Ishikawa (cell line): ENCODE measurements around the gene LCA5.

Experiments used
- CEBPB ChIP-seq: IDR thresholded peaks from 2 replicates; pipeline ENCODE4 v1.6.1; 2012
- CREB1 ChIP-seq: IDR thresholded peaks from 2 replicates; pipeline ENCODE4 v1.6.1; 2012; ENCODE audit warnings: low read depth
- EGR1 ChIP-seq: IDR thresholded peaks from 2 replicates; pipeline ENCODE4 v1.6.1; 2012
- EP300 ChIP-seq: IDR thresholded peaks from 2 replicates; pipeline ENCODE4 v1.6.1; 2012; ENCODE audit warnings: borderline replicate concordance
- FOXM1 ChIP-seq: IDR thresholded peaks from 2 replicates; pipeline ENCODE4 v1.6.1; 2012; ENCODE audit warnings: low read depth, borderline replicate concordance
- MAX ChIP-seq: IDR thresholded peaks from 2 replicates; pipeline ENCODE4 v1.6.1; 2012
- NFIC ChIP-seq: IDR thresholded peaks from 2 replicates; pipeline ENCODE4 v1.6.1; 2012
- RAD21 ChIP-seq: IDR thresholded peaks from 2 replicates; pipeline ENCODE4 v1.6.1; 2012; ENCODE audit warnings: low read depth
- REST ChIP-seq: IDR thresholded peaks from 2 replicates; pipeline ENCODE4 v1.6.1; 2012; ENCODE audit warnings: low read depth, mild to moderate bottlenecking
- TAF1 ChIP-seq: IDR thresholded peaks from 2 replicates; pipeline ENCODE4 v1.6.1; 2012; ENCODE audit warnings: low read depth, mild to moderate bottlenecking
- TCF12 ChIP-seq: IDR thresholded peaks from 2 replicates; pipeline ENCODE4 v1.6.1; 2012; ENCODE audit warnings: low read depth
- TEAD4 ChIP-seq: IDR thresholded peaks from 2 replicates; pipeline ENCODE4 v1.6.1; 2012
- YY1 ChIP-seq: IDR thresholded peaks from 2 replicates; pipeline ENCODE4 v1.6.1; 2012; ENCODE audit warnings: low read depth
- ZBTB7A ChIP-seq: IDR thresholded peaks from 2 replicates; pipeline ENCODE4 v1.6.1; 2012; ENCODE audit warnings: low read depth
- TF ChIP-seq, protein P1 (sequence below): IDR thresholded peaks from 2 replicates; pipeline ENCODE4 v1.6.1; 2012

LCA5 gene

GRCh38 chr6:79515436-79515835 lies 21.8 kb downstream of the LCA5 start:
- TF ChIP-seq REST (no peak), TAF1 (no peak), TCF12 (no peak), RAD21 (no peak), EP300 (no peak), ZBTB7A (no peak), CEBPB (no peak), CREB1 (no peak), EGR1 (no peak), NFIC (no peak), MAX (no peak), YY1 (no peak)
- TF ChIP-seq, protein P1, sequence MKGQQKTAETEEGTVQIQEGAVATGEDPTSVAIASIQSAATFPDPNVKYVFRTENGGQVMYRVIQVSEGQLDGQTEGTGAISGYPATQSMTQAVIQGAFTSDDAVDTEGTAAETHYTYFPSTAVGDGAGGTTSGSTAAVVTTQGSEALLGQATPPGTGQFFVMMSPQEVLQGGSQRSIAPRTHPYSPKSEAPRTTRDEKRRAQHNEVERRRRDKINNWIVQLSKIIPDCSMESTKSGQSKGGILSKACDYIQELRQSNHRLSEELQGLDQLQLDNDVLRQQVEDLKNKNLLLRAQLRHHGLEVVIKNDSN = no peak

DNA sequence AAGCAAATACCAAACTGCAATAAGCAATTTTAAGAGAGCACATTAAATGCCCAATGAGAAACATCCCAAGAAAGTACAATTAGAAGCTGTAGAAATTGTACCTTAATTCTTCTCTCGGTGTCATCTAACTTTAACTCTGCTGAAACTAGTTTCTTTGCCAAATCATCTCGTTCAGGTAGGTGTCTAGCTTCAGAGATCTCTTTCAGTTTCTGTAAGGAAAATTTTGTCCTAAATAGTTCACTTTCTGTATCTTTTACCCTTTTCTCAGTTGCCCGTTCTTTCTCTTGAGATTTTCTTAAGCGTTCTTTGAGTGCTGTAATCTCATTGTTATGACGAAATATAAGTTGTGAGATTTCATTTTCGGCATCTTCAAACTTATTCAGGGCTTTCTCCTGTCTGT lies 24.1 kb downstream of the LCA5 start:
- TF ChIP-seq FOXM1 (no peak), RAD21 (no peak), TEAD4 (no peak), TCF12 (no peak), MAX (no peak), EP300 (no peak), TAF1 (no peak), EGR1 (no peak), NFIC (no peak), YY1 (no peak), CEBPB (no peak), ZBTB7A (no peak), REST (no peak), CREB1 (no peak)
- TF ChIP-seq, protein P1 = no peak

- TF ChIP-seq CREB1 = no peak
- no peak for TF ChIP-seq YY1
- TF ChIP-seq, protein P1 = no peak
These were observed 25.2 kb downstream of the LCA5 start for GRCh38 chr6:79512014-79512413.

- no peak for TF ChIP-seq EGR1
- no peak for TF ChIP-seq EP300
- TF ChIP-seq MAX = no peak
- TF ChIP-seq TCF12 = no peak
- TF ChIP-seq CEBPB = no peak
- no peak for TF ChIP-seq CREB1
- no peak for TF ChIP-seq FOXM1
- TF ChIP-seq ZBTB7A = no peak
- TF ChIP-seq, protein P1 = no peak
- TF ChIP-seq TAF1 = no peak
- TF ChIP-seq NFIC = no peak
- TF ChIP-seq TEAD4 = no peak
- TF ChIP-seq REST = no peak
- no peak for TF ChIP-seq YY1
- no peak for TF ChIP-seq RAD21
These were observed 26.5 kb downstream of the LCA5 start for GRCh38 chr6:79510707-79511106.
